Measurements from ENCODE around the gene NUDT16. TPM values are rescaled to one million over a fixed set of nuclear protein-coding genes. Genes with fewer than 3 reads are reported as not detected.

NUDT16 gene
- total and polyA plus RNA-seq, 2 of the 8 experiments (the other 6 are each of a cell fraction or from before 2014, with no cell fraction given), result 8.5 to 19.1 TPM

GRCh38 chr3:131353986-131354385 lies 27.6 kb upstream of the NUDT16 start:
- H4K91ac ChIP-seq (replicated peaks; ENCODE audit: insufficient read length, low read length), result no peak overlapping the region
- H3K36me3 ChIP-seq (ENCODE audit: control insufficient read depth in 2 of 4, insufficient read depth in 4 of 4, low read length in 3 of 4), result no peaks in the 10 kb centered on the region
- no peaks in the 10 kb centered on the region for H3K79me1 ChIP-seq (ENCODE audit: low read depth, low read length)
- H3K23ac ChIP-seq (ENCODE audit: insufficient read length), result no peak overlapping the region
- H4K5ac ChIP-seq (ENCODE audit: insufficient read length, low read depth, low read length), result no peak overlapping the region
- no peak for TF ChIP-seq KDM5A (IDR thresholded peaks at IDR 0.05; ENCODE audit: low read length)
- no peak overlapping the region for H2BK15ac ChIP-seq (ENCODE audit: low read length)
- H3K9me3 ChIP-seq (ENCODE audit: insufficient read depth in 2 of 2, low read depth in 1 of 2, low read length in 1 of 2), result no peaks in the 10 kb centered on the region
- H3K56ac ChIP-seq (replicated peaks; ENCODE audit: insufficient read length, low read depth, low read length), result no peak overlapping the region
- no peak overlapping the region for H2BK5ac ChIP-seq (ENCODE audit: low read depth, low read length)
- ChIA-PET POLR2A (ENCODE audit: partially characterized antibody) (interaction anchor here (2.0 kb wide), 1 partner anchor 8 kb away, joined by 8 read pairs; no protein-coding TSS in a partner anchor), CTCF (ENCODE audit: partially characterized antibody) (no interaction called here)
- FAIRE-seq, result no peak
- H3K79me2 ChIP-seq (ENCODE audit: control insufficient read depth in 1 of 2, insufficient read depth in 2 of 2, low read length in 2 of 2), result no peaks in the 10 kb centered on the region
- no peak overlapping the region for H3K27ac ChIP-seq (ENCODE audit: low read depth, low read length)
- no peak overlapping the region for H3K4me2 ChIP-seq (ENCODE audit: insufficient read depth in 1 of 2, low read depth in 2 of 2, low read length in 2 of 2)
- H2AK5ac ChIP-seq (ENCODE audit: low read depth, low read length), result no peak overlapping the region
- H4K20me1 ChIP-seq (replicated peaks in 1 of 2; ENCODE audit: control insufficient read depth in 1 of 2, insufficient read depth in 2 of 2, low read length in 2 of 2), result no peaks in the 10 kb centered on the region
- no peak overlapping the region for H2BK12ac ChIP-seq (ENCODE audit: low read depth, low read length)
- H3K4me3 ChIP-seq (ENCODE audit: extremely low read depth in 1 of 4, insufficient read depth in 2 of 4, low read depth in 3 of 4, low read length in 4 of 4), result no peak overlapping the region
- H3K27me3 ChIP-seq (replicated peaks in 1 of 4; ENCODE audit: control insufficient read depth in 3 of 4, extremely low read depth in 1 of 4, insufficient read depth in 3 of 4, low read length in 3 of 4), result no peaks in the 10 kb centered on the region
- H3K18ac ChIP-seq (ENCODE audit: extremely low read depth, low read length), result no peak overlapping the region
- H3K14ac ChIP-seq (ENCODE audit: insufficient read length), result no peak overlapping the region
- H2BK120ac ChIP-seq (replicated peaks; ENCODE audit: low read depth, low read length), result no peak overlapping the region
- no peaks in the 10 kb centered on the region for H3K23me2 ChIP-seq (ENCODE audit: low read depth, low read length)
- no peak for DNase-seq (ENCODE audit: low read depth in 1 of 2, low spot score in 2 of 2)
- H3K4me1 ChIP-seq (replicated peaks in 1 of 4; ENCODE audit: control insufficient read depth in 3 of 4, insufficient read depth in 4 of 4, low read length in 3 of 4), result peaks cover 4 to 14% (median 8%) of the 10 kb centered on the region in 4 experiments; a peak in 5 of 7 replicates
- no peak overlapping the region for H2AFZ ChIP-seq (ENCODE audit: low read length)
- H3K4ac ChIP-seq (replicated peaks; ENCODE audit: insufficient read length, low read depth, low read length), result no peak overlapping the region
- H4K8ac ChIP-seq (ENCODE audit: extremely low read depth, insufficient read depth, low read length), result no peak overlapping the region
- WGBS, 2 experiments (ENCODE audit: extremely low coverage in 1 of 2, insufficient coverage in 1 of 2, insufficient read length in 1 of 2, insufficient replicate concordance in 2 of 2, low coverage in 1 of 2, low lambda C conversion rate in 2 of 2, missing lambda C conversion rate in 1 of 2), result 97% methylated on average over 2 of the region's 2 CpGs; no CpG with 5 or more reads in 1 of the 2 experiments
- no peak overlapping the region for H3K9ac ChIP-seq (replicated peaks in 1 of 4; ENCODE audit: extremely low read depth in 1 of 4, low read depth in 3 of 4, low read length in 3 of 4)
- no peak overlapping the region for H2BK20ac ChIP-seq (ENCODE audit: low read length)
